Measurements from ENCODE around the gene CTSE.

Gene CTSE

GRCh38 chr1:205989786-205990185 is 33.9 kb downstream of the CTSE start:
- DNase-seq = no peak

GRCh38 chr1:205988585-205988995 is 35.1 kb downstream of the CTSE start:
- DNase-seq = no peak

GRCh38 chr1:205986861-205987260 is 36.8 kb downstream of the CTSE start:
- DNase-seq = no peak

- DNase-seq = no peak
Observed at GRCh38 chr1:205986292-205986691, 37.4 kb downstream of the CTSE start.

DNA sequence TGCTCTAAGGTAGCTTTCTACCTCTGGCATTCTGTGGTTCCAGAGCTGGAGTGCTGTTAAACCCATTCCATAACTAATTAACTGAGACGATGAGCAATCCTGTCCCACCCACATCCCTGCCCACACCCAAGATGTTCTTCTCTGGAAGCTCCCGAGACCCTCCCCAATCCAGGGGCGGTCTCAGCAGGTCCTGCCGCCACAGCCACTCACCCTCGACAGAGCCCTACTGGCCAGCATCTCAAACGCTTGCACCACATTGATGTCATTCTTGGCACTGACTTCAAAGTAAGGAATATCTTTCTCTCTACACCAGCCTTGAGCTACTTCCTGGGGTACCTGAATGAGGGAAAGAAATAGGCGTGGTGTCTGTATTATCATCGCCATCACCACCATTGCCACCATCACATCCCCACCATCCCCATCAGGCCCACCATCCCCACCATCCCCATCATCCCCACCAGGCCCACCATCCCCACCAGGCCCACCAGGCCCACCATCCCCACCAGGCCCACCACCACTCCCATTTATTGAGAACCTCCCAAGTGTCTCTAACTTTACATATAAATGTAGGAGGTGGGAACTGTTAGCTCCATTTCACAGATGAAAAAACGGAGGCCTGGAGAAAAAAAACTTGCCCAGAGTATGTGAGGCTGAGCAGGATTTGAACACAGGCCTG is 38.2 kb downstream of the CTSE start:
- DNase-seq = no peak

DNA sequence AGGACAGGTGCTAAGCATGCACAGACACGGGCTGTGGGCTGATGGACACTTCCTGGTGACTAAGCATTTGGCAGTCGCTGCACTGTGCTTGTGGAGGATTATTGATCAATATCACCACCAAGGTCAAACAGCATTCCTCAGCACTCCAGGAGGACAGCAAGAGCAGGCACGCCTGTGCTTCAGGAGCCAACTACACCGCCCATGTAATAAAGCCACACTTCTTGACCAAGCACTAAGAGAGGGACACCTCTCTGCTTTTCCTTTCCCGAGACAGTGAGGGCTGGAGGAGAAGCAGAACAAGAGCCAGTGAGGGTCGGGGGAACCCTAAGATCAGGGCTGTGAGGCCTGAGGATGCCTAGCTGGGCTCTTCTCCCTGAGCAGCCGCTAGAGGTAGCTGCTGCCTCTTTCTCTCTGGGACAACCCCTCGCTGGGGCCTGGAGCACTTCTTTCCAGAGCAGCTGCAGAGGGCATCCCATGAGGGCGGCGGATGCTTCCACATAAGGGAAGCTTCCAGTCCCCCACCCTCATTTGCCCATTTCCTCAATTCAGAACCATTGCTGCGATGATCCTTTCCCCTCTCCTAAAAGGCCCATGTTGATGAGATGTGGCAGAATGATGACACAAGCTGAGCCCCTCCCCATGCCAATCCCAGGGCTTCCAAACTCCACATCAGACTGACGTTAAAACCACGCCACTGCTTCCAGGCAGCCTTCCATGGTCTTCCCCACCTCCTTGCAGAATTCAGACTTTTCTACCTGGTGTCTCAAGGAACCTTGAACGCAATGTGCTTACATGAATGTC is 39.6 kb downstream of the CTSE start:
- DNase-seq = no peak

- no peak for DNase-seq
Observed at GRCh38 chr1:205981257-205981656, 42.4 kb downstream of the CTSE start.

DNA sequence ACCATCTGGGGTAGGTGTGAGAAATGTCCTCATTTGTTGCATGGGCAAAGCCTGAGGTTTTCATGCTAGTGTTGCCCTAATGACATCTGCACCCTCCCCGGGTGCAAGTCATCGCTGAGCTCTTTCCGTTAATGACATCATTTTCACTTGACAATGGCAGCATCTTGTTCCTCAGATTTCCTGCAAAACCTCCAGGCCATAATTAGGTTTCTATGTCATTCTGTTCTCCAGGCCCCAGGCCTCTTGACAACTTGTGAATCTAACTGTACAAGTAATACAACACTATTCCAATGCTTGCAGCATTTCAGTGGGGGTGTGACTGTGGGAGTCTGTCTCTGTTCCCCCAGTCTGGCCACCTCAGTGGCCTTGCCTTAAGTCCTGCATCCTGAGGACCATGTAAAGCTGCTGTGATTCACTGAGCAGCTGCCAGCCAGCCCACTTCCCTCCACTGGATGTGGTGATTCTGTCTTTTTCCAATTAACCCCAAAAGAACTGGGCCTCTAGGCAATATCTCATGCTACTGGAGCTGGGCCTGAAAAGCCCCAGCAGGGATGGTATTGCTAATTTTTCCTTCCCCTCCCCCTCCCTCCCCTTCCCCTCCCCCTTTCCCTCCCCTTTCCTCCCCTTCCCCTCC is 43.3 kb downstream of the CTSE start:
- DNase-seq = no peak

DNA sequence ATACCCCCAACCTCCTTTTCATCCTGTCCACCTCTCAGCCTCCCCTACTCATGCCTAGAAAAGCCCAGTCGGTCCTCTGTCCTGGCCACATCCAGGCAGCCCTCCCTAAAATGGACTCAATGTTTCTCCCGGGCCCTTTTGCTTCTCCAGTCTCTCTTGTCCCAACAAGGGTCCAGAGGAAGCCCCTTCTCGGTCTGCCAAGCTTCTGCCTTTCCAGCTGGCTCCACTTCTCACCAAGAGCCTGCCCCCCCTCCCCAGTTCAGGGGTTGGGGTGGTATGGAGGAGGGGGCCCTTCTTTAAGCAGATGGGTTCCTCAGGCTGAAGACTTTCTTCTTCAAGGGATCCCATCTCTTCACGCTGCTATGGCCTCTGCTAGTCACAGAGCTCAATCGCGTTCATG is 44.4 kb downstream of the CTSE start:
- no peak for DNase-seq

- no peak for DNase-seq
Observed at GRCh38 chr1:205978676-205979075, 45.0 kb downstream of the CTSE start.

DNA sequence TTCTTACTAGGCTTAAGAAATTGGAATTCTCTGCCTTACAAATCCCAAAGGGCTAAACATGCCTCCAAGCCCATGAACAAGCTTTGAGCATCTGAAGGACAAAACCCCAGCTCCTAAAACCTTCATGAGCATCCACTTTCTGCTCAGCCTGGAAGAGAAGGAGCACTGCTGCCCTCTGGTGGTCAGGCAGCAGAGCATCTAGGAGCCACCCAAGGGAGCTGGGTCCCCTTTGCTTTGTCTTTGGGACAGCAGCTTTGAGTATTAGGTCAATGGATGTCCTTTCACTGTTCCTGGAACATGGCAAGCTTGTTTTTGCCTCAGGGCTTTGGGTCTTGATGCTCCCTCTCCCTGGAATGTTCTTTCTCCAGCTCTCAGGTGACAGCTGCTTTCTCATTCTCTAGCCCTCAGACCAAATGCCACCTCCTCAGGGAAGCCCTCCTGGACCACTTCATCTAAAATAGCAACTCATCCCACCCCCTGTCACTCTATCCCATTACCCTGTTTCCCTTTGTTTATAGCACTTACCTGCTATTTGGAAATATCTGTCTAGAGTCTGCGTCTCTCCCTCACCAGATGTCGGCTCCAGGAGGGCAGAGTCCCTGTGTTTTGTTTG is 46.2 kb downstream of the CTSE start:
- DNase-seq = peak; percentile 80

DNA sequence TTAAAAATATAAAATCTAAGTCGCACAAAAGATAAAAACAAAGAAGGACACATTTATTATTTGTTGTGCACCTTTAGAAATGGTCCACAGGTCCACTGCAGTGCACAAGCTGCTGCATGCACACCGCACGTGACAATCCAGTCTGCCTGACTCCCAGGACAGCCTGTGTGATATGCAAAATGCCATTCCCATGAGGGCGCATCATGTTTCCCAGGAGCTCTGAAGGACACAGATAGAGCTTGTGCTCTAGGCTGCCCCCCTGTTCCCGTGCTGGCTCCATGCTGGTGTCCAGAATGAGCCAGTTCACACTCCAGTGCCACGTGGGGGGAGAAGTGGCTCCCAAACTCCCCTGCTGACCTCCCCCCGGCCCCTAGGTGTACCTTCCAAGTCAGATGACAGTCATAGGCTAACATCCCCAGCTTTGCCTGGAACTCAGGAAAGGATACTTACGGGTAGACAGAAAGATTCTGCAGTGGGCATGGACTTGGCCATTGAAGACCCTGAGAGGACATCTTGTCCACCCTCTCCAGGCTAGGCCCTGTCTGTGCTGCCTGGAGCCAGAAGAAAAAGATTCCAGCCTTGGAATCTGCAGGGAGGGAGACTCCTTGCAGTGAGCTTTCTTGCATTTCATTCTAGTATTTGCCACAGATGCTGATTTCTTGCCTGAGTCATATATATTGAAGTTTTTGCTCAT is 46.8 kb downstream of the CTSE start:
- peak; percentile 89 for DNase-seq

GRCh38 chr1:205976036-205976435 is 47.7 kb downstream of the CTSE start:
- no peak for DNase-seq

- DNase-seq = no peak
Observed at GRCh38 chr1:205975387-205975998, 48.2 kb downstream of the CTSE start.

GRCh38 chr1:205974712-205975111 is 49.0 kb downstream of the CTSE start:
- no peak for DNase-seq

DNA sequence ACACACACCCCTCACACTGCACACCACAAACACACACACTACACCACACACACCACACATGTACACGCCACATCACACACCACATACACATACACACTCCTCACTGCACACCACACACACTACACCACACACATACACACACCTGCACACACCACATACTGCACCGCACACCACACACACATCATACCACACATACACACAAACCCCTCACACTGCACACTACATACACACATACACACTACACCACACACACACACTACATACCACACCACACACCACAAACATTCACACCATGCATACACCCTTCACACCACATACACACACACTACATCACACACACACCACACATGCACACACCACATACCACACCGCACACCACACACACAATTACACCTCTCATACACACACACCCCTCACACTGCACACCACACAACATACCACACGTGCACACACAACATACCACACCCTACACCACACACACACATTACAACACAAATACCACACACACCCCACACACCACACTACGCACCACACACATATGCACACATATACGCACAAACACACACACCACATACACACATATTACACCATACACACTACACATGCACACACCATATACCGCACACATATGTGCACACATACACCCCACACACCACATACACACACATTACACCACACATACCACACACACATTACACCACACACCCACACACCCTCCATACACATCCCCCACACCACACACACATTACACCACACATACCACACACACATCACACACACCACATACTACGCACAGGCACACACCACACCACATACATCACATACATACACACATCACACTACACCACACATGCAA is 50.1 kb downstream of the CTSE start:
- DNase-seq = no peak

GRCh38 chr1:205972491-205973168 is 51.1 kb downstream of the CTSE start:
- no peak for DNase-seq

GRCh38 chr1:205972081-205972480 is 51.6 kb downstream of the CTSE start:
- DNase-seq = no peak

- DNase-seq = no peak
Observed at GRCh38 chr1:205971082-205971481, 52.6 kb downstream of the CTSE start.

DNA sequence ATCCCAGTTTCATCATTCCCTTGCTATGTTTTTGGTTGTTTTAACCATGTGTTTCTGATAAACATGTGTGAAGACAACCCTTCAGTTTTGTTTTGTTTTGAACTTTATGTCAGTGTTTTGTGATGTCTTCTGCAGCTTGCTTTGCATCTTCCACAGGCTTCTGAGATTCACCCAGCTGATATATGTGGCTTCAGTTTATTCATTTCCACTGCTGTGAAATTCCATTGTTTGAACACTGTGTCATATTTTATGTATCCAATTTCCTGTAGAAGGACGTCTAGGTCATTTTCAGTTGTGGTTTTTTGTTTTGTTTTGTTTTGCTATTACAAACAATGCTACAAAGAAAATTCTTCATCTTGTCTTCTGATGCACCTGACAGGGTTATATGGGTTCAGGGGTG is 53.2 kb downstream of the CTSE start:
- DNase-seq = no peak

DNA sequence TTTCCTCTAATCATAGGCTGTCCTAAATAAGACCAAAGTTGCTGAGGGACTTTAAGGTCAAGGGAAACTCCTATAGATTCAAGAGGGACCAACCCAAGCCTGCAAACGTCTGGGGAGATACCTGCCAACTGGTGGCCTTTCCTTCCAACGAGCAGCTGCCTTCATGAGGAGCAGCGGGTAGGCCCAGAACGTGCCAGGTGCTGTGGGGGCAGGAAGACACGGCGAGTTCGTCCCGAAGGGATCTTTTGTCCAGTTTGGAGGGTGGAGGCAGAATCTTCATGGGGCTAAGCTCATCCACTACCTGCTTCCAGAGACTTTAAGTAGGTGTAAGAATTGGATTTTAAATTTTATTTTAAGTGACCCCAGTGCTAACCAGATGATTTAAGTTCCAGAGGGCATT is 54.5 kb downstream of the CTSE start:
- DNase-seq = no peak

All from NCI-H526 treated with DMSO at 0.1 percent for 48 hours (cell line).